Upper lobe of left lung (tissue), 6 donors: ENCODE results near the gene RCCD1. TPM values are rescaled to one million over a fixed set of nuclear protein-coding genes. Genes with fewer than 3 reads are reported as not detected.

Source experiments
- ATAC-seq, 2 donors: fragments of 200-7000 bp; cut with Tn5 transposase; one replicate each; pipeline ENCODE4 v1.9.1; 2022; ENCODE audit warnings: mild to moderate bottlenecking in 2 of 2, moderate library complexity in 2 of 2; ENCODE audit not compliant: low FRiP score in 2 of 2
- DNase-seq, 2 donors: peaks; one replicate each; pipeline ENCODE4 v3.0.0-alpha.2; 2019 to 2020
- H3K27ac ChIP-seq, 4 donors: fragments of 200-600 bp; sonication (generic); one replicate each; pipeline ENCODE4 v1.5.1; 2016 to 2019
- H3K27me3 ChIP-seq, 4 donors: fragments of 200-600 bp; sonication (generic); one replicate each; pipeline ENCODE4 v1.5.1; 2017 to 2019
- H3K36me3 ChIP-seq, 4 donors: fragments of 200-600 bp; sonication (generic); one replicate each; pipeline ENCODE4 v1.5.1; 2016 to 2019
- H3K4me1 ChIP-seq, 4 donors: fragments of 200-600 bp; sonication (generic); one replicate each; pipeline ENCODE4 v1.5.1; 2018 to 2019
- H3K4me3 ChIP-seq, 4 donors: fragments of 200-600 bp; sonication (generic); one replicate each; pipeline ENCODE4 v1.5.1; 2017 to 2019; ENCODE audit warnings: mild to moderate bottlenecking in 2 of 4, moderate library complexity in 1 of 4
- H3K9me3 ChIP-seq, 4 donors: fragments of 200-600 bp; sonication (generic); one replicate each; pipeline ENCODE4 v1.5.1; 2018 to 2019
- CTCF ChIP-seq, 6 experiments: fragments of 450-650 bp in 4 of 6; fragments of 200-600 bp in 2 of 6; sonication (generic) in 2 of 6; IDR thresholded peaks; one replicate each; pipeline ENCODE4 v1.5.1; 2016 to 2019; ENCODE audit warnings: antibody characterized with exemption in 6 of 6
- EP300 ChIP-seq, 4 donors: sonication (generic); formaldehyde crosslinking; IDR thresholded peaks; one replicate each; pipeline ENCODE4 v1.5.1; 2017; ENCODE audit warnings: antibody characterized with exemption in 4 of 4, control low read depth in 2 of 4
- POLR2A ChIP-seq, 4 donors: fragments of 450-650 bp; IDR thresholded peaks; one replicate each; pipeline ENCODE4 v1.5.1; 2016 to 2017; ENCODE audit warnings: antibody characterized with exemption in 4 of 4, mild to moderate bottlenecking in 2 of 4
- POLR2AphosphoS5 ChIP-seq, 2 donors: sonication (generic); formaldehyde crosslinking; IDR thresholded peaks; one replicate each; pipeline ENCODE4 v1.5.1; 2017; ENCODE audit warnings: antibody characterized with exemption in 2 of 2
- WGBS, 2 donors: methylation state at CpG; one replicate each; pipeline ENCODE4 v1.1.5; 2017 to 2018; 5-methylcytosine and 5-hydroxymethylcytosine counted together
- total RNA-seq, 6 donors: library from RNA; depleted of rRNA in 4 of 6; stranded (reverse); fragments of >200 nt in 4 of 6; gene quantifications; one replicate each; pipeline versions ENCODE4 v1.1.0 to v1.2.1, GENCODE V29; 2016 to 2021
- donor health status: DM: no; HTN: no; CAD: no; lungs with moderate emphysema.
- donor health status: DM: no; HTN: yes; CAD: no; lungs with severe emphysema.

Gene RCCD1
- total RNA-seq, 6 donors from 2014 or later: 3.8 to 21.0 (median 9.4) TPM

DNA sequence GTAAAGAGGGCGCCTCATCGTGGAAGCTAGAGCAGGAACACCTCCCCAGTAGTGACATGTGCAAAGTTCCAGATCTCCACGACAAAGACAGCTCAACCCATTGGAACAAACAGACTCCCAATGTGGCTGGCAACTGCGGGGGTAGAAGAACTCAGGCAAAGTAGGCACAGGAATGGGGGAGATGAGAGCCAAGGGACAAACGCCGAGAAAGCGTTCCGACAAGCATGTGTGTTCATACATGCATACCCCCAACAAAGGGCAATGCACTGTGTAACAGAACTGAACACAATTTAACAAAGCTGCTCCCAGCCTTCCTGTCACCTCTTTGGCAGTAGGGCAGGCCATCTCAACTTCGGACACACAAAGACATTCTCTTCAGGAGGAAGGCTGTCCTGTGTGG lies 11.6 kb downstream of the RCCD1 start:
- Histone ChIP-seq H3K9me3 (no peaks in the 10 kb centered on the region), H3K4me1 (no peaks in the 10 kb centered on the region), H3K36me3 (peaks cover 0 to 32% (median 20%) of the 10 kb centered on the region in 4 donors), H3K4me3 (no peak overlapping the region), H3K27ac (no peak overlapping the region), H3K27me3 (no peaks in the 10 kb centered on the region)
- no peak for ATAC-seq
- WGBS, 2 donors: 83 to 86% methylated on average over 9 of the region's 9 CpGs
- no peak for DNase-seq
- no peak for TF ChIP-seq POLR2A (IDR thresholded peaks at IDR 0.05)
- TF ChIP-seq POLR2AphosphoS5 (IDR thresholded peaks at IDR 0.05): no peak
- TF ChIP-seq EP300 (IDR thresholded peaks at IDR 0.05): no peak
- no peak for TF ChIP-seq CTCF (IDR thresholded peaks at IDR 0.05)

DNA sequence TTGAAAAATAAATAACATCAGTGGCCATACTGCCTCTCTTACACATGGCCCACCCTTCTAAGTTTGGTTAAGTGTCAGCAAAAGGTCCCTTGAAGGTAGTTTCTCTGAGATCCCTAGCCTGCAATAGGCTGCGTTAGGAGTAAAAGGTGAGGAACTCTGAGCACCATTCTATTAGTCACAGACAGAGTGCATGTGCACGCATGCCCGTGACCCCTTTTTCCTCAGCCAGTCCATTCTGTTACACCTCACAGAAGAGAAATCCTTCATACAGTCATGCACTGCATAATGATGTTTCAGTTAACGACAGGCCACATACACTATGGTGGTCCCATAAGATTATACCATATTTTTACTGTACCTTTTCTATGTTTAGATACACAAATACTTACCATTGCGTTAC lies 12.5 kb downstream of the RCCD1 start:
- no peak for TF ChIP-seq EP300 (IDR thresholded peaks at IDR 0.05)
- no peak for TF ChIP-seq CTCF (IDR thresholded peaks at IDR 0.05)
- no peak for TF ChIP-seq POLR2AphosphoS5 (IDR thresholded peaks at IDR 0.05)
- no peak for TF ChIP-seq POLR2A (IDR thresholded peaks at IDR 0.05)
- ATAC-seq (no peak), DNase-seq (no peak)
- no peak overlapping the region for H3K4me3 ChIP-seq
- WGBS, 2 donors: 95 to 96% methylated on average over 5 of the region's 5 CpGs
- no peak overlapping the region for H3K27ac ChIP-seq
- H3K36me3 ChIP-seq: peaks cover 0 to 22% (median 13%) of the 10 kb centered on the region in 4 donors
- no peaks in the 10 kb centered on the region for H3K4me1 ChIP-seq
- no peaks in the 10 kb centered on the region for H3K9me3 ChIP-seq
- H3K27me3 ChIP-seq: no peaks in the 10 kb centered on the region

GRCh38 chr15:90968434-90968833 lies 13.8 kb downstream of the RCCD1 start:
- WGBS, 2 donors: 89 to 94% methylated on average over 1 of the region's 1 CpG
- no peak overlapping the region for H3K27ac ChIP-seq
- ATAC-seq (no peak), DNase-seq (no peak)
- no peak for TF ChIP-seq CTCF (IDR thresholded peaks at IDR 0.05)
- TF ChIP-seq EP300 (IDR thresholded peaks at IDR 0.05): no peak
- no peak for TF ChIP-seq POLR2A (IDR thresholded peaks at IDR 0.05)
- no peak for TF ChIP-seq POLR2AphosphoS5 (IDR thresholded peaks at IDR 0.05)
- no peaks in the 10 kb centered on the region for H3K27me3 ChIP-seq
- no peak overlapping the region for H3K4me3 ChIP-seq
- H3K4me1 ChIP-seq: no peaks in the 10 kb centered on the region
- H3K36me3 ChIP-seq: peaks cover 0 to 19% (median 10%) of the 10 kb centered on the region in 4 donors
- H3K9me3 ChIP-seq: no peaks in the 10 kb centered on the region

- H3K9me3 ChIP-seq: no peaks in the 10 kb centered on the region
- H3K4me1 ChIP-seq: no peaks in the 10 kb centered on the region
- H3K36me3 ChIP-seq: peaks cover 0 to 23% (median 20%) of the 10 kb centered on the region in 4 donors
- no peak overlapping the region for H3K27ac ChIP-seq
- WGBS, 2 donors: 97% methylated on average over 5 to 7 of the region's 7 CpGs
- DNase-seq (no peak), ATAC-seq (no peak)
- H3K4me3 ChIP-seq: no peak overlapping the region
- no peaks in the 10 kb centered on the region for H3K27me3 ChIP-seq
- TF ChIP-seq EP300 (IDR thresholded peaks at IDR 0.05) (no peak), POLR2AphosphoS5 (IDR thresholded peaks at IDR 0.05) (no peak), CTCF (IDR thresholded peaks at IDR 0.05) (no peak), POLR2A (IDR thresholded peaks at IDR 0.05) (no peak)
These were observed 15.6 kb downstream of the RCCD1 start for GRCh38 chr15:90970274-90970673.

GRCh38 chr15:90972133-90972532 lies 17.4 kb downstream of the RCCD1 start:
- Histone ChIP-seq H3K4me1 (no peaks in the 10 kb centered on the region), H3K27ac (no peak overlapping the region), H3K36me3 (peaks cover 0 to 20% (median 15%) of the 10 kb centered on the region in 4 donors), H3K27me3 (no peaks in the 10 kb centered on the region), H3K9me3 (no peaks in the 10 kb centered on the region), H3K4me3 (no peak overlapping the region)
- WGBS, 2 donors: 86 to 94% methylated on average over 5 of the region's 5 CpGs
- no peak for TF ChIP-seq POLR2A (IDR thresholded peaks at IDR 0.05)
- TF ChIP-seq CTCF (IDR thresholded peaks at IDR 0.05): no peak
- TF ChIP-seq POLR2AphosphoS5 (IDR thresholded peaks at IDR 0.05): no peak
- TF ChIP-seq EP300 (IDR thresholded peaks at IDR 0.05): no peak
- no peak for ATAC-seq
- no peak for DNase-seq
